Measurements from ENCODE around the gene BAIAP2.

Gene BAIAP2

DNA sequence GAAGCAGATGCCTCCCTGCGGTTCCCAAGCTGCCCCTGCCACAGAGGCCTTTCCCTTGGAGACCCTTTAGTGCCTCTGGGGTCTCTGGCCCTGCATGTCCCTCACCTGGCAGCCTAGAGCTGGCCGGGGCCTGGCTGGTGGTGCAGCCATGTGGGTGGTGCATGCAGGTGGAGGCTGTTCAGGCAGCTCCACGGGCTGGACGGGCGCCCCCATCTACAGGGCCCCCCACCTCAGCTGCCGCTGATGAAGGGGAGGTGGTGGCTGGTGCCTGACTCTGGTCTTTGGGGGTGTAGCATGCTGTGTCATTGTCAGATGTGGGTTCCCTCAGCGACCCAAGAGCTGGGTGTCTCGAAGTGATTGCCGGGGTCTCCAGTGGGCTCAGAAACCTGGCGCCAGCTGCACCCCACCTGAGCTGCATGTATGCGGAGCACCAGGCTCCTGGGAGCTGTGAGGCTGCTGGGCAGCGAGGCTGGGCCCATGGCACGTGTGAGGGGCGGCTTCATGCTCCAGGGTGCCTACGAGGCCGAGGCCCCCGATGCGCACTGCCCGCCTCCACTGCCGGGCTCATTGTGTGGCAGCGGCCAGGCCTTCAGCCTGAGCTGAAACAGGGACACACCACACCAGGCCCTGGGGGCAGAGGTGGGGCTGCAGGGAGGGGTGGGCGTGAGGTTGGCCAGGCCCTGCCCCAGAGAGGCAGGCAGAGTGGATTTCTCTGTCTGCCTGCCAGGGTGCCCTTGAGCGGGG lies 57.0 kb downstream of the BAIAP2 start:
- DNase-seq, result no peak

DNA sequence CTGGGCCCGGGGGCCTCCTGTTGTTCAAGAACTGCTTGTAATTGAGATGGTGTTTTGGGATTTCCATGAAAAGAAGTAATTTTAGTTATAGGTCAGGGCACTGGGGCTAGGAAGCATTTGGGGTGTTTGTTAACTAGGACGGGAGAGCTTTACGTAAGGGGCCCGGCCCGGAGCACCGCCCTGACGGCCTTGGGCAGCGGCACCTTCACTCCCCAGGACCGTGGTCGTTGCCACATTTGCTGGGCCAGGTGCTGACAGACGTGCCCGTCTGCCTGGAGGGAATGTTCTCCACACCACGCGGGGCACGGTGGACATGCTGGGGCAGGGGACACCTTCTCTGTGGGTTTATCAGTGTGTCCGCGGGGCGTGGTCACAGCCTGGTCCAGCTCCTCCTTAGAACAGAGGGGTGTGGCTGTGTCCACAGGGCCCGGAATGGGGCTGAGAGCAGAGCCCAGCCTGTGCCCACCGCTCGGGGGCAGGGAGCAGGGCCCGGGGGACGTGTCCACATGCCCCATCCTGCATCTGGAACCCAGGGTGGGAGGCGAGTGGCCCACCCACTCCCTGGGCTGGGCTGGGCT lies 57.7 kb downstream of the BAIAP2 start:
- DNase-seq, result no peak

- no peak for DNase-seq
Observed at GRCh38 chr17:81093619-81094508, 58.9 kb downstream of the BAIAP2 start.

- no peak for DNase-seq
Observed at GRCh38 chr17:81094509-81095382, 59.8 kb downstream of the BAIAP2 start.

DNA sequence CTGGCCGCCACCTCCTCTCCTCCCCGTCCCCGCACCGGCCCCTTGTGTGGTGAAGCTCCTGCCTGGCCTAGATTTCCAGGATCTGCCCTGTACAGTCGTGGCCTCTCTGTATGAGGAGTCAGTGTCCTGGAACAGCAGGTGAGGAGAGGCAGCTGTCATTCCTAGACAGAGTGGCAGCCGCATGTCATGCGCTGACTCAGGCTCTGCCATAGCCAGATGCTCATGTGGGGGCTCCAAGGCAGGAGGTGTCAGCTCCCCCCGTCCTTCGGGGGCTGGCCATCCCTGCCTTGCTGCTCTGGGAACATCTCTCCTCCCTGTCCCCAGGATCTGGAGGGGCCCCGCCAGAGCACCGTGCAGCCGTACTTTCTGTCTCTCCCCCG lies 60.4 kb downstream of the BAIAP2 start:
- DNase-seq, result no peak

- no peak for DNase-seq
Observed at GRCh38 chr17:81096741-81097133, 61.8 kb downstream of the BAIAP2 start.

DNA sequence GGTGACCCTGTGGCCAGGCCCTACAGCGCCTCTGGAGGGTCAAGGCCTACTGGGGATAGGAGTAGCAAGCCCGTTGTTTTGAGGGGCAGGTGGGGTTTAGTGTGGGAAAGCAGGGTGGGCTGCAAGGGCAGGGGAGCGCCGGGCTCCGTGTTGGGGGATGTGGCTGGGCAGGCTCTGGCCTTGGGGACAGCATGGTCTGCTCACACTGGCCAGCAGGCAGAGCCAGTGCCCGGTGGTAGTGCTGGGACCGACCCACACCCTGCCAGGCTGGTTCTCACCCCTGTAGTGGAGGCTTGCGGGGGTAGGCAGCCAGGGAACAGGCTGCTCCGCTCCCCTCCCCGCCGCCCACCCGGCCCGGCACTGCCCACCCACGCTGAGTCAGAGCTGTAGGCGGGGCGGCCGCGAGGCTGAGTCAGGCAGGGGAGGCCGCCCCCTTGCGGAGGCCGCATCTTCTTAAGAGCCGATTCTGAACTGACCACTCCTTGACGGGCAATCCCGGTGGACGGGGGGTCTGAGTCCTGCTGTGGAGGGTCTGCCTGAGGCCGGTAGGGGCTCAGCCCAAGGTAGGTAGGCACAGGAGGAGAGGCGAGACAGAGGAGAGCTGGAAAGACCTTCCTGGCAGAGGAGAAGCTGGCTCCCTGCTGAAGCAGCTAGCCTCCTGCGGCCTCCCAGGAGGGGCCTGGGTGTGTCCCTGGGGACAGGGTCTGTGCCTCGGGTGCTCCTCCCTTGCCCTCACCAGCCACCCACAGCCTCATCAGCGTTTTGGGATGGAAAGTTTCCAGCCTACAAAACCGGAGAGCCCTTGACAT lies 62.4 kb downstream of the BAIAP2 start:
- DNase-seq, result no peak

DNA sequence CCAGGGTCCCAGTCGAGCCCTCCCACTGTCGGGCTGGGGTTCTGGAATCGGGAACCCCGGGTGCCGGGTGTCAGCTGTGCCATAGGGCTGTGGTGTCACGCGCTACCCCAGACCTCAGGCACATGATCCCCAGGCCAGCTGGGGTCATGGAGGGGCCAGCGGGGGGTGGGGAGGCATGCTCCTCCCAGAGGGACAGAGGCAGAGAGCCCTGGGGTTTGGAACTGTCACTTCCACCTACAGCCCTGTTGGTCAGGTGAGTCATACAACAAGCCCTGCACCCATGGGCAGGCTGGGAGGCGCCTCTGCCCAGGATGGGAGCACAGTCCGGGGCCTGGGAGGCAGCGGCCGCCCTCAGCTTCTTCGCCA lies 63.0 kb downstream of the BAIAP2 start:
- no peak for DNase-seq

DNA sequence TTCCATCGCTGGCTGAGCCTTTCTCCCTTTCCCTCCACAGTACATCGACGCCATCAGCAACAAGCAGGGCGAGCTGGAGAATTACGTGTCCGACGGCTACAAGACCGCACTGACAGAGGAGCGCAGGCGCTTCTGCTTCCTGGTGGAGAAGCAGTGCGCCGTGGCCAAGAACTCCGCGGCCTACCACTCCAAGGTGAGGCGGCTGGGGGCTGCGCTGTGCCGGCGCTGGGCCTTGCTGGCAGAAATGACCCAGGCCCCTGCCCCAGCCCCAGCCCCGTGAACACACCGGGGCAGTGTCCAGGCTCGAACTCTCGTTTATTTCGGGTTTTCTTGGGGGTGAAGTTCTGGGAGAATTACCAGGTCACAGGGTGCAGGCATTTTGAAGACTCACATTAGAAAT lies 64.9 kb downstream of the BAIAP2 start:
- no peak for DNase-seq

GRCh38 chr17:81100668-81101067 lies 65.7 kb downstream of the BAIAP2 start:
- no peak for DNase-seq

DNA sequence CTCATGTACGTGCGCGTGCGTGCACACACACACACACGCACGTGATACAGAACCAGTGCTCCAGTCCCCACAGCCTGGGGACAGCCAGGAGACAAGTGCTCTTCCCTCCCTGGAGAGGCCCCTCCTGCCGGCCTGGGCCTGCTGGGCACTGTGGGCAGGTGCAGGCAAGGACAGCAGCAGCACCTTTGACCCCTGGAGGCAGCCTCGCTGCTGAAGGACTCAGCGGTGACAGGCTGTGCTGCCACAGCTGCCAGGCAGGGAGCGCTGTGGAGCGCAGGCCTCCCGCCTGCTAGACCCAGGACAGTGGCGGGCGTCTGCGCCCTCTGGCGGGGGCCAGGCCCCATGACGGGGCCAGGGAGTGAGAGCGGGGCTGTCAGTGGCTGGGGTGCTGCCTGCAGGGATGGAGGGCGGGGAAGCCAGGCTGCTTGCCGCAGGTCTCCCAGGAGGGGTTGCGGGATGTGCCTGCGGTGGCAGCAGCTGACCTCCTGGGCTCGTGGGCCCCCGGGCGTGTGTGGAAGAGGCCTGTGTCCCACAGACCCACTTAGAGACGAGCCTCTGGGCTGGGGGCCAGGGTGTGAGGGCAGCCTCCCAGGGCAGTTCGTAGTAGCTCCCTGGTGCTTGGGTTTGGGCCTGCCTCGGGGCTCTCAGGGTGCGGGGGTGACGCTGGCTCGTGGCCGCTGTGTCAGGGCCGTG lies 66.8 kb downstream of the BAIAP2 start:
- DNase-seq, result peak; percentile 87 to 91

GRCh38 chr17:81102352-81102751 lies 67.4 kb downstream of the BAIAP2 start:
- no peak for DNase-seq

DNA sequence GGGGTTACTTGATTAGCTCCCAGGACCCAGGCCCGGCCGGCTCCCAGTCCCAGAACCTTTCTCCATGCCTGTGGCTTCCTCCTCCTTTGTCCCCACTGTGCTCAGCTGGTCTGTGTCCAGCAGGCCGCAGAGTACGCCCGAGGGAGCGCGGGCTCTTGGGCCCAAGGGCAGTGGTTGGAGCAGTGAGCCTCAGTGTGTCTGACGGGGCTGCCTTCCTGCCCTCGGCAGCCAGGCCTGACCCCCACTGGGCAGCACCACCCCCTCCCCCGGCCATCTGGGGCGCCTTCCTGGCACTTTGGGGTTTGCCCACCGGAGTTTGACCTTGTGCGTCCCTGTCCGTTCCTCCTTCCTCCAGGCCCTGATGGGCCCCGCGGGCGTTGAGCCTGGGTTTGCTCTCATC lies 67.9 kb downstream of the BAIAP2 start:
- no peak for DNase-seq

DNA sequence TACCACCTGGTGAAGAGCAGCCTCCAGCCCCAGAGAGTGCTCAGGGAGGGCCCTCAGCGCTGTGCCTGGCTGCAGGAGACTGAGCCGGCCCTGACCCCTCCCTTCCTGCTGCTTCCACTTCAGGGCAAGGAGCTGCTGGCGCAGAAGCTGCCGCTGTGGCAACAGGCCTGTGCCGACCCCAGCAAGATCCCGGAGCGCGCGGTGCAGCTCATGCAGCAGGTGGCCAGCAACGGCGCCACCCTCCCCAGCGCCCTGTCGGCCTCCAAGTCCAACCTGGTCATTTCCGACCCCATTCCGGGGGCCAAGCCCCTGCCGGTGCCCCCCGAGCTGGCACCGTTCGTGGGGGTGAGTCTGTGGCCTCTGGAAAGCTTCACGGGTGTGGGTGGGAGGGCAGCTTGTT lies 68.4 kb downstream of the BAIAP2 start:
- no peak for DNase-seq

DNA sequence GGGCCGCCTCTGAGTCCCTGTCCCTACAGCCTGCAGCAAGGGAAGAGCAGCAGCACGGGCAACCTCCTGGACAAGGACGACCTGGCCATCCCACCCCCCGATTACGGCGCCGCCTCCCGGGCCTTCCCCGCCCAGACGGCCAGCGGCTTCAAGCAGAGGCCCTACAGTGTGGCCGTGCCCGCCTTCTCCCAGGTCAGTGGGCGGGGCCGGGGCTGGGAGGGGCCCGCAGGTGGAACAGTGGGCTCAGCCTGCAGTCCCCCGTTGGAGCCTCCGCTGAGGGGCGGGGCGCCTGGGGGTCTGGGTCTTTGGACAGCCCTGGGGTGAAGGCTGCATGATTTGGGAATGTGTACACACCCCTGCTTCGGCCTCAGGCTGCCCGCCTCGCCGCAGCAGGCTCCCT lies 71.8 kb downstream of the BAIAP2 start:
- DNase-seq, result no peak

GRCh38 chr17:81108220-81108619 lies 73.3 kb downstream of the BAIAP2 start:
- no peak for DNase-seq

DNA sequence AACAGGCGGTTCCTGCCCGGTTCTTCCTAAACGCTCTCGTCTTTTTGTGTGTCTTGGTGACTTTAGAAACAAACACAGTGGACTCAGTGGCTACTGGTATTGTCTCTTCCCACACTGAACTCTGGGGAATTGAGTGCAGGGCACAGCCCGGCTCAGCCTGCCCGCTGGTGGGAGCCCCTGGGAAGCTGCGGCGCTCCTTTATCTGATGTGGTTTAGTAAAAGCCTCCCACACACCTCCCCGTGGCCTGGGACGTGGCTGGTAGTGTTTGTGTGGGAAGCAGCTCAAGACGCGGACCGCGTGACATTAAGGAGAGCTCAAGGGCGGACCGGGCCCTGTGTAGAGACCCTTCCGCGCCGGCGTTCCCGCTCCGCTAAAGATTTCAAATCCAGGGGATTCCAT lies 75.0 kb downstream of the BAIAP2 start:
- DNase-seq, result no peak

DNA sequence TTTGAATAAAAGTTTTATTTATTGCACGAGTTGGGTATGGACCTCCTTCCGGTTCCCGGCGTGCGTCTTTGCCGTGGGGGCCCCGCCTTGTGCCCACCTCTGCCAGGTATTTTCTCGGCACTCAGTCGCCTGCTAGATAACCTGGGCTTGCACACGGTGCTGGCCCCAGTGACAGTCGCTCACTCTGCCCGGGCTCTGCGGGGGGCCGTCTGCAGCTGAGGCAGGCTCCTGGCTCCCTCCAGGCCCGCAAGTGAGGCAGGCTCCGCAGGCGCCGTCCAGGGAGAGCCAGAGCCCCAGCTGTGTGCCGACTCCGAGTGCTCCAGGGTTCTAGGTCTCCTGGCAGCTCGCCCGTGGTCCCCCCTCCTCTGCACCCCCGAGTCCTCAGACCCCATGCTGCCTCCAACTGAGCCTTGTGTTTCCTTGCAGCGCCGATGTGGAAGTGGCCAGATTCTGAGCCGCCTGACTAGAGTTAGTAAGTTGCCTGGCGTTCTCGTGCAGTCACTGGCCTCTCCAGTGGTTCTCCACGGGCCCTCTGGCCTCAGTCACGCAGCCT lies 75.6 kb downstream of the BAIAP2 start:
- DNase-seq, result no peak

GRCh38 chr17:81111066-81111465 lies 76.1 kb downstream of the BAIAP2 start:
- no peak for DNase-seq

DNA sequence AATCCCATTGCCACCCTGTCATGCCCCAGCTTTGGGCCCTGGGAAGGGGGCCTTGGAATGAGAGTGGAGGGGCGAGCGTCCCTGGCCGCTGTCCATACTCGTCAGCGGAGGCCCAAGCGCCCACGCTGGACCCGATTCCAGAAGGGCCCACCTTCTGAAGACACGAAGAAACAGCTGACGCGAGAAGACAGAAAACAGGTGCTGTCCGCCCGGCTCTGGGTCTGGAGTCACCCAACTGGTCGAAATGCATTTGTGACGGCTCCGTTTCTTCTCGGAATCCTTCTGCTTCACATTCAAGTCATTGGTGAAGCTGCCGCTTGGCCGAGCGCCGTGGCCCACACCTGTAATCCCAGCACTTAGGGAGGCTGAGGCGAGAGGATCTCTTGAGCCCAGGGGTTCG lies 77.5 kb downstream of the BAIAP2 start:
- DNase-seq, result no peak

DNA sequence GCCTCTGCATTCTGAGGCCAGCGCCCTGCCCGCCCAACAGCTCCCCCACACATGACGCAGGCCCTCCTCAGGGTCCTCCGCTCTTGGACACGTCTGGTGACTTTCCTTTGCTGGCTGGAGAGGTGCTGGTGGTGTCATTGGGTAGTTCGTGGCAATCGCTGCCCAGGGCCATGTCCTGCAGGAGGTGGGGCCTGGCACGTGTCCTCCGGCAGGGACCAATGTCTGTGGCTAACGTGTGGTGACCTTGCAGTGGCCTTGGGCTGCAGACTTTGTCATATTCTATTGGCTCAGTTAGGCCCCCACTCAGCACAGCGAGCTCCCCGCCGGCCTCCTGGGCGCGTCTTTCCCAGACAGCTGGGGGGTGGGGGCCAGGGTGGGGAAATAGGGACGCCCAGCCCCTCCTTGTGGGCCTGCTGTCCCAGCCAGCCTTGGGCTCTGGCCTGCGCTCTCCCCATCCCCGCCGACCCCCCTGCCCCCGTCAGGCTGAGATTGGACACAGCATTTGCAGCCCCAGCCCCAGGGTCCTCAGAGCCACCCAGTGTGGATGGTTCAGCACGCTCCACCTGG lies 78.3 kb downstream of the BAIAP2 start:
- no peak for DNase-seq

Data from Kasumi-1 (cell line).